Keratinocyte (primary cell): Measurements from ENCODE around the gene RFTN1. TPM values are rescaled to one million over a fixed set of nuclear protein-coding genes. Genes with fewer than 3 reads are reported as not detected.

Experiments
- DNase-seq: peaks from one replicate; pipeline ENCODE4 v3.0.0-alpha.2; 2011; ENCODE audit warnings: low read depth, missing footprints, low spot score
- FAIRE-seq: peaks from 2 replicates; lab custom pipeline; 2011; peaks lifted over from hg19 to GRCh38; lab: Jason Lieb, UNC
- H2AFZ ChIP-seq: 2 replicates; pipeline ENCODE4 v1.6.0; 2012; ENCODE audit warnings: low read length, control low read depth, inconsistent platforms; ENCODE audit not compliant: control insufficient read depth
- H3K27ac ChIP-seq: 2 replicates; pipeline ENCODE4 v1.5.1; 2011; ENCODE audit warnings: low read length; ENCODE audit not compliant: control insufficient read depth, insufficient read depth
- H3K27me3 ChIP-seq: 3 replicates; pipeline ENCODE4 v1.6.0; 2011; ENCODE audit warnings: low read length; ENCODE audit not compliant: control insufficient read depth, insufficient read depth; ENCODE audit errors: extremely low read depth
- H3K36me3 ChIP-seq, 2 experiments: 2 replicates in 1 of 2; 3 replicates in 1 of 2; pipeline ENCODE4 v1.5.1; 2011; ENCODE audit warnings: low read length in 2 of 2, mild to moderate bottlenecking in 1 of 2; ENCODE audit not compliant: control insufficient read depth in 2 of 2, insufficient read depth in 2 of 2; ENCODE audit errors: extremely low read depth in 1 of 2
- H3K4me1 ChIP-seq: 3 replicates; pipeline ENCODE4 v1.5.1; 2011; ENCODE audit warnings: low read length; ENCODE audit not compliant: control insufficient read depth, insufficient read depth; ENCODE audit errors: extremely low read depth
- H3K4me2 ChIP-seq: 3 replicates; pipeline ENCODE4 v1.6.0; 2011; ENCODE audit warnings: low read depth, low read length; ENCODE audit not compliant: control insufficient read depth, insufficient read depth; ENCODE audit errors: extremely low read depth
- H3K4me3 ChIP-seq, 3 experiments: fragments of 200-600 bp in 1 of 3; sonication (generic) in 1 of 3; 2 replicates in 2 of 3; 3 replicates in 1 of 3; pipeline ENCODE4 v1.5.1; 2011 to 2016; ENCODE audit warnings: low read length in 3 of 3, mild to moderate bottlenecking in 3 of 3, control low read depth in 2 of 3, inconsistent platforms in 1 of 3, low read depth in 1 of 3, mixed read lengths in 1 of 3, mixed run types in 1 of 3, moderate library complexity in 1 of 3; ENCODE audit not compliant: control insufficient read depth in 2 of 3, insufficient read depth in 2 of 3; ENCODE audit errors: extremely low read depth in 1 of 3
- H3K79me2 ChIP-seq: 2 replicates; pipeline ENCODE4 v1.6.0; 2012; ENCODE audit warnings: low read length; ENCODE audit not compliant: control insufficient read depth, insufficient read depth
- H3K9ac ChIP-seq: 3 replicates; pipeline ENCODE4 v1.6.0; 2011; ENCODE audit warnings: low read length; ENCODE audit not compliant: control insufficient read depth, insufficient read depth; ENCODE audit errors: extremely low read depth
- H3K9me1 ChIP-seq: 3 replicates; pipeline ENCODE4 v1.6.0; 2011; ENCODE audit warnings: low read length; ENCODE audit not compliant: control insufficient read depth, insufficient read depth; ENCODE audit errors: extremely low read depth
- H3K9me3 ChIP-seq: 2 replicates; pipeline ENCODE4 v1.5.1; 2012; ENCODE audit warnings: low read depth, low read length; ENCODE audit not compliant: control insufficient read depth
- H4K20me1 ChIP-seq: 3 replicates; pipeline ENCODE4 v1.6.0; 2011; ENCODE audit warnings: low read length; ENCODE audit not compliant: control insufficient read depth, insufficient read depth; ENCODE audit errors: extremely low read depth
- CTCF ChIP-seq, 3 experiments: IDR thresholded peaks in 1 of 3; conservative IDR thresholded peaks in 1 of 3; optimal IDR thresholded peaks in 1 of 3; 2 replicates in 2 of 3; 3 replicates in 1 of 3; pipeline versions ENCODE3 to v1.5.1; 2011; ENCODE audit warnings: low read length in 3 of 3, mild to moderate bottlenecking in 3 of 3, moderate library complexity in 2 of 3, control low read depth in 1 of 3, inconsistent platforms in 1 of 3; ENCODE audit not compliant: insufficient read depth in 2 of 3; ENCODE audit errors: extremely low read depth in 1 of 3
- EZH2 ChIP-seq: IDR thresholded peaks from one replicate; pipeline ENCODE4 v1.6.1; 2012; ENCODE audit warnings: inconsistent platforms, mild to moderate bottlenecking, low read length, moderate library complexity
- dilution Hi-C: fragments of 300-500 bp; cut with MboI; formaldehyde crosslinking; loops from one replicate; pipeline ENCODE4 v1.7.0; 2020; ENCODE audit warnings: low sequenced_read_pairs; ENCODE audit not compliant: extremely low pct_ligation_motif_present
- polyA plus RNA-seq, 5 experiments: library from polyadenylated mRNA; depleted of rRNA in 3 of 5; stranded (reverse) in 3 of 5; stranded (forward) in 1 of 5; unstranded in 1 of 5; fragments of >200 nt; gene quantifications; 1 replicate in 1 of 5; 2 replicates in 3 of 5; 3 replicates in 1 of 5; pipeline versions ENCODE4 v1.2.1 to v1.2.3, GENCODE V29; 2011 to 2012; ENCODE audit warnings: missing spikeins in 2 of 5, low read depth in 1 of 5, low replicate concordance in 1 of 5

RFTN1 gene
- polyA plus RNA-seq, 1 donor (not counting 4 experiments of a cell fraction or from before 2014, with no cell fraction given), result 18.0 TPM

GRCh38 chr3:16395212-16395611 lies 118.3 kb downstream of the RFTN1 start:
- FAIRE-seq, result no peak
- dilution Hi-C loops, result no loop called here
- no peaks in the 10 kb centered on the region for H3K9me1 ChIP-seq
- H3K4me1 ChIP-seq, result no peaks in the 10 kb centered on the region
- no peaks in the 10 kb centered on the region for H4K20me1 ChIP-seq
- no peaks in the 10 kb centered on the region for H3K36me3 ChIP-seq
- no peak overlapping the region for H3K27ac ChIP-seq
- no peak overlapping the region for H2AFZ ChIP-seq
- DNase-seq, result no peak
- TF ChIP-seq CTCF (optimal IDR thresholded peaks at IDR 0.05 in 1 of 3, IDR thresholded peaks at IDR 0.05 in 1 of 3, conservative IDR thresholded peaks at IDR 0.05 in 1 of 3; ENCODE audit: extremely low read depth in 1 of 3, insufficient read depth in 2 of 3, low read length in 3 of 3) (no peak), EZH2 (no peak)
- H3K27me3 ChIP-seq, result no peaks in the 10 kb centered on the region
- H3K9ac ChIP-seq, result no peak overlapping the region
- H3K4me3 ChIP-seq, result no peak overlapping the region
- H3K4me2 ChIP-seq, result no peak overlapping the region
- H3K79me2 ChIP-seq, result no peaks in the 10 kb centered on the region
- H3K9me3 ChIP-seq, result no peaks in the 10 kb centered on the region

- no peak overlapping the region for H3K4me2 ChIP-seq
- dilution Hi-C loops, result no loop called here
- H3K4me3 ChIP-seq, result no peak overlapping the region
- no peak for TF ChIP-seq CTCF (optimal IDR thresholded peaks at IDR 0.05 in 1 of 3, IDR thresholded peaks at IDR 0.05 in 1 of 3, conservative IDR thresholded peaks at IDR 0.05 in 1 of 3; ENCODE audit: extremely low read depth in 1 of 3, insufficient read depth in 2 of 3, low read length in 3 of 3)
- TF ChIP-seq EZH2, result no peak
- FAIRE-seq (no peak), DNase-seq (no peak)
- H3K4me1 ChIP-seq, result no peaks in the 10 kb centered on the region
- no peaks in the 10 kb centered on the region for H3K79me2 ChIP-seq
- no peak overlapping the region for H3K9ac ChIP-seq
- no peak overlapping the region for H2AFZ ChIP-seq
- no peaks in the 10 kb centered on the region for H4K20me1 ChIP-seq
- no peaks in the 10 kb centered on the region for H3K9me1 ChIP-seq
- H3K9me3 ChIP-seq, result no peaks in the 10 kb centered on the region
- no peaks in the 10 kb centered on the region for H3K27me3 ChIP-seq
- H3K27ac ChIP-seq, result no peak overlapping the region
- H3K36me3 ChIP-seq, result no peaks in the 10 kb centered on the region
Measured at GRCh38 chr3:16394639-16395038, 118.9 kb downstream of the RFTN1 start.
